ENCODE measurements around the gene MNX1.
A peak's percentile ranks its signal among the peaks of the same experiment; 100 is the strongest.

Gene MNX1

GRCh38 chr7:157010588-157011332, at the start of gene MNX1:
MNX1 (minus strand) TSS chr7:157010663; CDS start chr7:157010350, 313 bp downstream.
- DNase-seq = peak; percentile 79

GRCh38 chr7:157059534-157059933, 49.1 kb upstream of the MNX1 start:
- no peak for DNase-seq

- DNase-seq = no peak
Measured at GRCh38 chr7:157058701-157059100, 48.2 kb upstream of the MNX1 start.

GRCh38 chr7:157058068-157058467, 47.6 kb upstream of the MNX1 start:
- no peak for DNase-seq

- no peak for DNase-seq
Measured at GRCh38 chr7:157056957-157057902, 46.8 kb upstream of the MNX1 start.

- DNase-seq = no peak
Measured at GRCh38 chr7:157056246-157056645, 45.8 kb upstream of the MNX1 start.

GRCh38 chr7:157054927-157055326, 44.5 kb upstream of the MNX1 start:
- no peak for DNase-seq

GRCh38 chr7:157053118-157053517, 42.7 kb upstream of the MNX1 start:
- DNase-seq = no peak

GRCh38 chr7:157047148-157047547, 36.7 kb upstream of the MNX1 start:
- DNase-seq = no peak

GRCh38 chr7:157046681-157047080, 36.2 kb upstream of the MNX1 start:
- no peak for DNase-seq

GRCh38 chr7:157044943-157045660, 34.6 kb upstream of the MNX1 start:
- no peak for DNase-seq

- DNase-seq = no peak
Measured at GRCh38 chr7:157044147-157044687, 33.8 kb upstream of the MNX1 start.

GRCh38 chr7:157043745-157044144, 33.3 kb upstream of the MNX1 start:
- DNase-seq = no peak

GRCh38 chr7:157041514-157042277, 31.2 kb upstream of the MNX1 start:
- DNase-seq = no peak

GRCh38 chr7:157041004-157041403, 30.5 kb upstream of the MNX1 start:
- no peak for DNase-seq

- no peak for DNase-seq
Measured at GRCh38 chr7:157037635-157038034, 27.2 kb upstream of the MNX1 start.

GRCh38 chr7:157037028-157037427, 26.6 kb upstream of the MNX1 start:
- no peak for DNase-seq

- DNase-seq = no peak
Measured at GRCh38 chr7:157035979-157036378, 25.5 kb upstream of the MNX1 start.

GRCh38 chr7:157035302-157035701, 24.8 kb upstream of the MNX1 start:
- no peak for DNase-seq

- DNase-seq = no peak
Measured at GRCh38 chr7:157033483-157034473, 23.3 kb upstream of the MNX1 start.

Data from NCI-H1105 treated with DMSO at 0.1 percent for 48 hours (cell line).